GM12891 (cell line): ENCODE results near the gene SLC24A3.

Experiments used
- POLR2A ChIP-seq: IDR thresholded peaks from 2 replicates; pipeline ENCODE4 v1.6.1; 2011; ENCODE audit warnings: low read depth, low read length, control low read depth
- POLR2AphosphoS5 ChIP-seq: IDR thresholded peaks from 2 replicates; pipeline ENCODE4 v1.6.1; 2011; ENCODE audit warnings: low read depth, low read length, control low read depth

DNA sequence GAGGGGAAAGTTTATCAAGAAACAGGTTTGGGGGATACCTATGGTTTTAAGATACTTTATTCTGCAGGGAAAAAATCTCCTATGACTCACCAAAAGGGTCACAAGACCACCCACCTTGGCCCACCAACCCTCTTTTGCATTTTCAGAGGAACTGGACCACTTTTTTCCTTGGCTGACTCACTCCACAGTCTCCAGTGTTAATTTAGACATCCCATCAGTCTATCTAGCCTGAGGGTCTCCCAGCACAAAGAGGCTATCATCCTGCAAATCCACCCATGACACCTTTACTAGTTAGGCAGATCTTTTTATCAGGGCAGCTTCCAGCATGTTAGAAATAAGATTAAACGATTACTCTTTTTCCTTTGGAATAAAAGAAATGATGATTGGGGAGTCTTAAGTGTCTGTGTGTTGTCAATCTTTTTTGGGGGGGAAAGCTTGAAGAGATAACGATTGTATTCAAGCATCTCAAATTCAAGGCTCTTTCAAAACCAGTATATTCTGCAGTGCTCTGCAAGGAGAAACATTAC, 407.5 kb downstream of the SLC24A3 start:
- TF ChIP-seq POLR2AphosphoS5 = no peak
- no peak for TF ChIP-seq POLR2A
